Vagina (tissue), 2 donors: ENCODE results near the gene MTO1. TPM values are rescaled to one million over a fixed set of nuclear protein-coding genes. Genes with fewer than 3 reads are reported as not detected.

Experiments
- DNase-seq, 2 donors: peaks; one replicate each; pipeline ENCODE4 v3.0.0-alpha.2; 2017; ENCODE audit errors: extremely low spot score in 2 of 2
- H3K27ac ChIP-seq: fragments of 200-600 bp; sonication (generic); one replicate; pipeline ENCODE4 v1.5.1; 2019
- H3K27me3 ChIP-seq: fragments of 200-600 bp; sonication (generic); one replicate; pipeline ENCODE4 v1.5.1; 2019
- H3K36me3 ChIP-seq, 2 donors: fragments of 200-600 bp; sonication (generic); one replicate each; pipeline ENCODE4 v1.5.1; 2017 to 2019
- H3K4me1 ChIP-seq: fragments of 200-600 bp; sonication (generic); one replicate; pipeline ENCODE4 v1.5.1; 2019
- H3K4me3 ChIP-seq, 2 donors: fragments of 200-600 bp; sonication (generic); 1 replicate in 1 of 2; 2 replicates in 1 of 2; pipeline ENCODE4 v1.5.1; 2016 to 2019
- H3K9me3 ChIP-seq: fragments of 200-600 bp; sonication (generic); one replicate; pipeline ENCODE4 v1.5.1; 2019
- POLR2A ChIP-seq, 2 donors: fragments of 450-650 bp; IDR thresholded peaks; one replicate each; pipeline ENCODE4 v1.6.1; 2017; ENCODE audit warnings: antibody characterized with exemption in 2 of 2, mild to moderate bottlenecking in 2 of 2, moderate library complexity in 2 of 2
- POLR2AphosphoS5 ChIP-seq, 2 donors: sonication (generic); formaldehyde crosslinking; IDR thresholded peaks; one replicate each; pipeline ENCODE4 v1.9.0; 2017; ENCODE audit warnings: antibody characterized with exemption in 2 of 2, mild to moderate bottlenecking in 2 of 2, low read depth in 1 of 2; ENCODE audit not compliant: insufficient read depth in 1 of 2
- intact Hi-C: fragments of 100-400 bp; cut with DNase I; formaldehyde crosslinking; loops from one replicate; pipeline ENCODE4 v1.15.1; 2023
- total RNA-seq: library from RNA; depleted of rRNA; stranded (reverse); fragments of >200 nt; gene quantifications from one replicate; pipeline ENCODE4 v1.2.3, GENCODE V29; 2016
- TF ChIP-seq, protein P1 (sequence below), 3 experiments: fragments of 450-650 bp in 2 of 3; fragments of 200-600 bp in 1 of 3; sonication (generic) in 1 of 3; IDR thresholded peaks; one replicate each; pipeline ENCODE4 v1.5.1; 2017 to 2019; ENCODE audit warnings: antibody characterized with exemption in 3 of 3, mild to moderate bottlenecking in 2 of 3, moderate library complexity in 2 of 3

MTO1 gene
- 26.0 TPM for total RNA-seq

DNA sequence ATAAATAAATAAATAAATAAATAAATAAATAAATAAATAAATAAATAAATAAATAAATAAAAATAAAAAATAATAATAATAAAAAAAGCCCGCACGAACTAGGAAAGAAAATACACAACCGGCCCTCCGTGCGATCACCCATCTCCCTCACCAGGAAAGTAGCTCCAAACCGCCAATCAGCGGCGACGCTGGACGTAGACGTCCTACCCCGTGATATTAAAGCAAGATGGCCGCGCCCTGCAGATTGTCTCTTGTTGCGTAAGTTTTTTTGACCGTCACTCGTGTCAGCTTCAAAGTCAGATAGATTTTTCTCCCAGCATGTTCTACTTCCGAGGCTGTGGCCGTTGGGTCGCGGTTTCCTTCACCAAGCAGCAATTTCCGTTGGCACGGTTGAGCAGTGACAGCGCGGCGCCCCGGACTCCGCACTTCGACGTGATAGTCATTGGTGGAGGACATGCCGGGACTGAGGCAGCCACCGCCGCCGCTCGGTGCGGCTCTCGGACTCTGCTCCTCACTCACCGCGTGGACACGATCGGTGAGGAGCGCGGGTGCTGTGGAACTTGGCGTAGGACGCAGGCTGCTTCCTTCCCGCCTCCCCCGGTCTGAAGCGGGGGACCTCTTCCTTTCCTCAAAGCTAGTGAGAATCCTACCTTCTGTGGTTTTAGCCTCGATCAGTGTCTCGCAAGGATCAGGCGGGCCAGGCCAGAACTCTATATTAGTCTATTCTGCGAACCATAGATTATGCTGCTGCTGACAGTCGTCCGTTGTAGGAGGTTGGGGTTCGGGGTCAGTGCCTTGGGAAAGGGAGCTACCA lies at the start of gene MTO1:
MTO1 (plus strand) TSS at position 201 of the 814 bp plus-strand sequence; CDS start at position 319, 118 bp downstream.
- TF ChIP-seq POLR2A (IDR thresholded peaks at IDR 0.05) (peak in 1 of 2 donors; percentile 47), POLR2AphosphoS5 (IDR thresholded peaks at IDR 0.05; ENCODE audit: insufficient read depth in 1 of 2, low read depth in 1 of 2) (peak; percentile 75 to 87)
- TF ChIP-seq, protein P1, sequence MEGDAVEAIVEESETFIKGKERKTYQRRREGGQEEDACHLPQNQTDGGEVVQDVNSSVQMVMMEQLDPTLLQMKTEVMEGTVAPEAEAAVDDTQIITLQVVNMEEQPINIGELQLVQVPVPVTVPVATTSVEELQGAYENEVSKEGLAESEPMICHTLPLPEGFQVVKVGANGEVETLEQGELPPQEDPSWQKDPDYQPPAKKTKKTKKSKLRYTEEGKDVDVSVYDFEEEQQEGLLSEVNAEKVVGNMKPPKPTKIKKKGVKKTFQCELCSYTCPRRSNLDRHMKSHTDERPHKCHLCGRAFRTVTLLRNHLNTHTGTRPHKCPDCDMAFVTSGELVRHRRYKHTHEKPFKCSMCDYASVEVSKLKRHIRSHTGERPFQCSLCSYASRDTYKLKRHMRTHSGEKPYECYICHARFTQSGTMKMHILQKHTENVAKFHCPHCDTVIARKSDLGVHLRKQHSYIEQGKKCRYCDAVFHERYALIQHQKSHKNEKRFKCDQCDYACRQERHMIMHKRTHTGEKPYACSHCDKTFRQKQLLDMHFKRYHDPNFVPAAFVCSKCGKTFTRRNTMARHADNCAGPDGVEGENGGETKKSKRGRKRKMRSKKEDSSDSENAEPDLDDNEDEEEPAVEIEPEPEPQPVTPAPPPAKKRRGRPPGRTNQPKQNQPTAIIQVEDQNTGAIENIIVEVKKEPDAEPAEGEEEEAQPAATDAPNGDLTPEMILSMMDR (IDR thresholded peaks at IDR 0.05) = no peak
- DNase-seq = peak in 1 of 2 donors; percentile 93
- H3K36me3 ChIP-seq = peaks cover 0 to 11% of the 10 kb centered on the region in 2 donors
- peak within 1 kb of the TSS; percentile 87 for H3K27ac ChIP-seq
- no peaks in the 10 kb centered on the region for H3K9me3 ChIP-seq
- H3K27me3 ChIP-seq = no peaks in the 10 kb centered on the region
- peak within 1 kb of the TSS; percentile 78 to 95 for H3K4me3 ChIP-seq
- peaks cover 22% of the 10 kb centered on the region for H3K4me1 ChIP-seq
- intact Hi-C loops = no loop called here

DNA sequence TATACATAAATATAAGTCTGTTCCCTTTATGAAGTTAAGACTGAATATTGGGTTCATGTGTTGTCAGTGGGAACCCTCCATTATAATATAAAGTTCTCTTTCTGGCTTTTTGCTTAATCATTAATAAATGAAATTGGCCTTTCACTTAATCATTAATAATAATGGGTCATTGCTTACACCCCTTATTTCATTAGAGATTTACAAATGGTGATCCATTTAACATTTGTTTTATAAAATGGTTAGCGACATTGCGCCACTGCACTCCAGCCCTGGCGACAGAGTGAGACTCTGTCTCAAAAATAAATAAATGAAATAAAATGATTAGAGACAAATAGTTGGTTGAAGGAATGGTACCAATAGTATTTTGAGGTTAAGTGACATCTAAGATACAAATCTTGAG lies 48.4 kb upstream of the MTO1 start:
- TF ChIP-seq POLR2A (IDR thresholded peaks at IDR 0.05) (no peak), POLR2AphosphoS5 (IDR thresholded peaks at IDR 0.05; ENCODE audit: insufficient read depth in 1 of 2, low read depth in 1 of 2) (no peak)
- TF ChIP-seq, protein P1 (IDR thresholded peaks at IDR 0.05) = no peak
- no peaks in the 10 kb centered on the region for H3K36me3 ChIP-seq
- no peak for DNase-seq
- no peaks in the 10 kb centered on the region for H3K27me3 ChIP-seq
- intact Hi-C loops = no loop called here
- H3K9me3 ChIP-seq = no peaks in the 10 kb centered on the region
- H3K4me3 ChIP-seq = no peak overlapping the region
- no peak overlapping the region for H3K27ac ChIP-seq
- no peaks in the 10 kb centered on the region for H3K4me1 ChIP-seq

- H3K9me3 ChIP-seq = no peaks in the 10 kb centered on the region
- no peaks in the 10 kb centered on the region for H3K4me1 ChIP-seq
- H3K27me3 ChIP-seq = no peaks in the 10 kb centered on the region
- TF ChIP-seq POLR2A (IDR thresholded peaks at IDR 0.05) (no peak), POLR2AphosphoS5 (IDR thresholded peaks at IDR 0.05; ENCODE audit: insufficient read depth in 1 of 2, low read depth in 1 of 2) (no peak)
- H3K4me3 ChIP-seq = no peak overlapping the region
- DNase-seq = no peak
- peaks cover 0 to under 1% of the 10 kb centered on the region in 2 donors for H3K36me3 ChIP-seq
- intact Hi-C loops = no loop called here
- no peak overlapping the region for H3K27ac ChIP-seq
These were observed 43.3 kb upstream of the MTO1 start for GRCh38 chr6:73418081-73418741.

DNA sequence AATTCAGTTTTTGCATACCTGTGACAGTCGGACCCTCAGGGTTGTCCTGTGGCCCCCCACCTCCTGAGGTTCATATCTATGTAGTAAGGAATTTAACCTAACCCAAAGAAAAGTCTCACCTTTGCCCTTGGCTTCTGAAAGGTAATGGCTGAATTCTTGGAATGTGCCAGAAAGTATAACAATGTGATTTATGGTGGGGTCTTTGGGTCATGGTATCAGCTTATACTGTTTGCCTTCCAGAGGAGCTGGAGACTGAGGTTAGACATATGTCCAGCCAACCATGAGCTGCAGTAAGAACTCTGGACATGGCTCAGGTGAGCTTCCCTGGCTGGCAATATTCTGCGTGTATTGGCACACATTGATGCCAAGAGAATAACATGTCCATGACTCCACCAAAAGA lies 40.0 kb upstream of the MTO1 start:
- no peak overlapping the region for H3K27ac ChIP-seq
- TF ChIP-seq, protein P1 (IDR thresholded peaks at IDR 0.05) = no peak
- TF ChIP-seq POLR2AphosphoS5 (IDR thresholded peaks at IDR 0.05; ENCODE audit: insufficient read depth in 1 of 2, low read depth in 1 of 2) = no peak
- no peak for TF ChIP-seq POLR2A (IDR thresholded peaks at IDR 0.05)
- H3K9me3 ChIP-seq = no peaks in the 10 kb centered on the region
- DNase-seq = no peak
- no peak overlapping the region for H3K4me3 ChIP-seq
- intact Hi-C loops = no loop called here
- H3K4me1 ChIP-seq = no peaks in the 10 kb centered on the region
- H3K36me3 ChIP-seq = peaks cover 0 to 13% of the 10 kb centered on the region in 2 donors
- no peaks in the 10 kb centered on the region for H3K27me3 ChIP-seq

DNA sequence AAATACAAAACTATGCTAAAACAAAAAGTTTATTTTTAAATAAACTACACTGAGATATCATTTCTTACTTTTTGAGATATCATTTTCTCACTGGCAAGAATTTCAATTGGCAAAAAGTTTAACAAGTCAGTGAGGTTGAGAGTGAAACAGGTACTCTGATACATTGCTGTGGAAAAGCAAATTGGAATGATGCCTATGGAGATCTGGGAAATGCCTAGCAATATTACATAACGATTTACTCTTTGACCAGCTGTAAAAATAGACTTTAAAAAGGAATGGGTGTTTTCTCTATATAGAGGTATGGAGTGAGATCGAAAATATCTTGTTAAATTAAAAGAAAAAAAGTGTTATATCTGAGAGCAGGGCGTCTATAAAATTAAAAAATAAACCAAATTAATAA lies 26.3 kb upstream of the MTO1 start:
- H3K27me3 ChIP-seq = no peaks in the 10 kb centered on the region
- DNase-seq = no peak
- intact Hi-C loops = no loop called here
- TF ChIP-seq, protein P1 (IDR thresholded peaks at IDR 0.05) = no peak
- TF ChIP-seq POLR2AphosphoS5 (IDR thresholded peaks at IDR 0.05; ENCODE audit: insufficient read depth in 1 of 2, low read depth in 1 of 2) (no peak), POLR2A (IDR thresholded peaks at IDR 0.05) (no peak)
- no peaks in the 10 kb centered on the region for H3K4me1 ChIP-seq
- H3K9me3 ChIP-seq = no peaks in the 10 kb centered on the region
- H3K36me3 ChIP-seq = peaks cover 0 to 10% of the 10 kb centered on the region in 2 donors
- H3K27ac ChIP-seq = no peak overlapping the region
- H3K4me3 ChIP-seq = no peak overlapping the region
